HUES48 (cell line): Measurements from ENCODE around the gene RTCA.
A peak's percentile ranks its signal among the peaks of the same experiment; 100 is the strongest.
"Not testable (repeated sequence)": the region's sequence is repeated elsewhere in the genome, so short reads cannot be mapped to it uniquely, and the experiment has no call there.

ENCODE experiments used
- H3K27ac ChIP-seq: one replicate; pipeline ENCODE4 v1.7.0; 2013; ENCODE audit warnings: low read depth, low read length, inconsistent platforms
- H3K27me3 ChIP-seq: 2 replicates; pipeline ENCODE4 v1.6.1; 2013; ENCODE audit warnings: mild to moderate bottlenecking, low read length; ENCODE audit not compliant: control insufficient read depth, insufficient read depth
- H3K36me3 ChIP-seq: 2 replicates; pipeline ENCODE4 v1.6.1; 2013; ENCODE audit warnings: low read length; ENCODE audit not compliant: control insufficient read depth, insufficient read depth
- H3K4me1 ChIP-seq: 2 replicates; pipeline ENCODE4 v1.6.1; 2013; ENCODE audit warnings: mild to moderate bottlenecking, low read length; ENCODE audit not compliant: control insufficient read depth, insufficient read depth
- H3K4me3 ChIP-seq: 2 replicates; pipeline ENCODE4 v1.5.1; 2013; ENCODE audit warnings: mild to moderate bottlenecking, low read depth, low read length
- H3K9ac ChIP-seq: 2 replicates; pipeline ENCODE4 v1.6.1; 2013; ENCODE audit warnings: mild to moderate bottlenecking, low read depth, low read length, moderate library complexity
- H3K9me3 ChIP-seq: 2 replicates; pipeline ENCODE4 v1.6.1; 2013; ENCODE audit warnings: low read length; ENCODE audit not compliant: control insufficient read depth, insufficient read depth

RTCA gene

GRCh38 chr1:100323419-100324106, 57.5 kb downstream of the RTCA start:
- no peak overlapping the region for H3K27ac ChIP-seq
- peaks cover 18% of the 10 kb centered on the region for H3K4me1 ChIP-seq
- no peaks in the 10 kb centered on the region for H3K36me3 ChIP-seq
- no peaks in the 10 kb centered on the region for H3K27me3 ChIP-seq
- H3K9me3 ChIP-seq = peaks cover 12% of the 10 kb centered on the region; the same call in 1 of the 2 replicates
- no peak overlapping the region for H3K9ac ChIP-seq
- no peak overlapping the region for H3K4me3 ChIP-seq

GRCh38 chr1:100325415-100326324, 59.7 kb downstream of the RTCA start:
- Histone ChIP-seq H3K27ac (no peak overlapping the region), H3K4me1 (peaks cover 18% of the 10 kb centered on the region), H3K36me3 (no peaks in the 10 kb centered on the region), H3K27me3 (no peaks in the 10 kb centered on the region), H3K9ac (no peak overlapping the region), H3K4me3 (no peak overlapping the region), H3K9me3 (no peaks in the 10 kb centered on the region)

- H3K27ac ChIP-seq, H3K36me3 ChIP-seq, H3K9me3 ChIP-seq, H3K4me3 ChIP-seq, H3K27me3 ChIP-seq, H3K9ac ChIP-seq: not testable (repeated sequence)
- H3K4me1 ChIP-seq = peaks cover 18% of the 10 kb centered on the region
Observed at GRCh38 chr1:100326325-100326670, 60.3 kb downstream of the RTCA start.

GRCh38 chr1:100328133-100328532, 62.1 kb downstream of the RTCA start:
- H3K9ac ChIP-seq = no peak overlapping the region
- peaks cover 13% of the 10 kb centered on the region for H3K4me1 ChIP-seq
- H3K27ac ChIP-seq = no peak overlapping the region
- H3K36me3 ChIP-seq = no peaks in the 10 kb centered on the region
- H3K9me3 ChIP-seq = no peaks in the 10 kb centered on the region
- no peak overlapping the region for H3K4me3 ChIP-seq
- H3K27me3 ChIP-seq = no peaks in the 10 kb centered on the region

DNA sequence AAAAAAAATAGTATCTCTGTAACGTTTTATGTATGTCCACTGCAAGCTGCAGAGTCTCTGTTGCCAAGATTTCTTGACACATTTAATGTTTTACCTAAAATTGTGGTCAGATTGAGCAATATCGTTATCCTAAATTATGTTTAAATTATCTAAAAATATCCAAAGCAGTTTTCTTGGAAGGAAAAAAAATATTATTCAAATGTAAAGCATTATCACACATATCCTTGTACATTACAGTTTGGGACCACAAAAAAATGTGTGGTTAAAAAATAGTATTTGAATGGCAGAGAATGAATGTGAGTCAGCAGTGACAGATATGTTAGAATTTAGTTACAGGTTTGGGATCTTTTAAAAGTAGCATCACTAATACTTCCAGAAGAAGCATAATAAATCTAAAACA, 65.1 kb downstream of the RTCA start:
- H3K4me1 ChIP-seq, H3K9me3 ChIP-seq, H3K4me3 ChIP-seq, H3K36me3 ChIP-seq, H3K9ac ChIP-seq, H3K27me3 ChIP-seq, H3K27ac ChIP-seq: not testable (repeated sequence)

GRCh38 chr1:100332331-100332730, 66.3 kb downstream of the RTCA start:
- Histone ChIP-seq H3K9ac (no peak overlapping the region), H3K36me3 (no peaks in the 10 kb centered on the region), H3K27ac (no peak overlapping the region), H3K27me3 (no peaks in the 10 kb centered on the region), H3K4me3 (no peak overlapping the region), H3K9me3 (no peaks in the 10 kb centered on the region), H3K4me1 (no peaks in the 10 kb centered on the region; the same call in 1 of the 2 replicates)

DNA sequence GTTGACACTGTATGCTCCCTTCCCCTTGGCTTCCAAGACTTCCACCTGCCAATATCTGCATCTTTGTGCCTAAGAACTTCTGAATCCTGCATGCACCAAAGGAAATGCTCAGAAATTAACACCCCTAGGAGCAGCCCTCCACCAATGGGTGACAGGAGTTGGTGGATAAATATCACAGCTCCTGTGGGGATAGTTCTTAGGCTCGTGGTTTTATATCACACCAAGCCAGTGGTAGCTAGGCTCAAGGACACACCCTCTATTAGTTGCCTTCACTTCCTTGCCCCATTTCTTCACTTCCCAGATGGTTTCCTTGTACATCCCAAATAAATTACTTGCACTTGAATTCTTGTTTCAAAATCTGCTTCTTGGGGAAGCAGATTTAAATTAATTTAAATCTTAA, 69.4 kb downstream of the RTCA start:
- no peak overlapping the region for H3K9ac ChIP-seq
- H3K9me3 ChIP-seq = no peaks in the 10 kb centered on the region
- H3K4me3 ChIP-seq = no peak overlapping the region
- H3K27me3 ChIP-seq = no peaks in the 10 kb centered on the region
- no peak overlapping the region for H3K27ac ChIP-seq
- H3K36me3 ChIP-seq = no peaks in the 10 kb centered on the region
- H3K4me1 ChIP-seq = peaks cover 8% of the 10 kb centered on the region

DNA sequence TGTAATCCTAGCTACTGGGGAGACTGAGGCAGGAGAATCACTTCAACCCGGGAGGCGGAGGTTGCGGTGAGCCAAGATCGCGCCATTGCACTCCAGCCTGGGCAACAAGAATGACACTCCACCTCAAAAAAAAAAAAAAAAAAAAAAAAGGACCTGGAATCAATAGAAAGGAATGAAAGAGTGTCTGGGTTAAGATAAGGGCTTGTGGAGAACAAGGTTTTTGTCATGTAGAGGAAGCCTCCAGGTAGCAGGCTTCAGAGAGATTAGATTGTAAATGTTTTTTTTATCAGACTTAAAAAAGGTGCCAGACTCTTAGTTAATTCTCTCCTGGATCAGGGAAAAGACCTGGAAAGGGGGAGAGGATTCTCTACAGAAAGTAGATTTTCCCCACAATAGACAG, 71.9 kb downstream of the RTCA start:
- H3K4me1 ChIP-seq, H3K4me3 ChIP-seq, H3K9me3 ChIP-seq, H3K36me3 ChIP-seq, H3K9ac ChIP-seq, H3K27me3 ChIP-seq: not testable (repeated sequence)
- H3K27ac ChIP-seq = peak overlapping the region; percentile 69

DNA sequence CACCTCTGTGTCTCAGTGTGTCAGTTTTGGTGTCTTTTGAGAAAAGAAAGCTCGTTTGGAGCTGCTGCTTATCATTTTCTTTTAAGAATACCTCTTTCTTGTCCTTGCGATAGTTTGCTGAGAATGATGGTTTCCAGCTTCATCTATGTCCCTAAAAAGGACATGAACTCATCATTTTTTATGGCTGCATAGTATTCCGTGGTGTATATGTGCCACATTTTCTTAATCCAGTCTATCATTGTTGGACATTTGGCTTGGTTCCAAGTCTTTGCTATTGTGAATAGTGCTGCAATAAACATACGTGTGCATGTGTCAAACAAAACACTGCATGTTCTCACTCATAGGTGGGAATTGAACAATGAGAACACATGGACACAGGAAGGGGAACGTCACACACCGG, 73.7 kb downstream of the RTCA start:
- not testable (repeated sequence) for H3K9ac ChIP-seq

GRCh38 chr1:100340494-100340893, 74.5 kb downstream of the RTCA start:
- Histone ChIP-seq H3K27ac (no peak overlapping the region), H3K4me1 (peaks cover 8% of the 10 kb centered on the region), H3K9me3 (no peaks in the 10 kb centered on the region), H3K36me3 (no peaks in the 10 kb centered on the region), H3K27me3 (no peaks in the 10 kb centered on the region), H3K4me3 (no peak overlapping the region), H3K9ac (no peak overlapping the region)

More for the DNA sequence above, 73.7 kb downstream of the RTCA start:
- H3K36me3 ChIP-seq, H3K4me1 ChIP-seq, H3K27me3 ChIP-seq, H3K4me3 ChIP-seq, H3K9me3 ChIP-seq, H3K27ac ChIP-seq: not testable (repeated sequence)

- Histone ChIP-seq H3K9ac (no peak overlapping the region), H3K4me3 (no peak overlapping the region), H3K27ac (no peak overlapping the region), H3K4me1 (peaks cover 8% of the 10 kb centered on the region), H3K36me3 (no peaks in the 10 kb centered on the region), H3K27me3 (no peaks in the 10 kb centered on the region), H3K9me3 (no peaks in the 10 kb centered on the region)
Observed at GRCh38 chr1:100342348-100342747, 76.3 kb downstream of the RTCA start.
